Ishikawa (cell line): ENCODE measurements around the gene TMEM200A.

Experiments used
- CEBPB ChIP-seq: IDR thresholded peaks from 2 replicates; pipeline ENCODE4 v1.6.1; 2012
- EP300 ChIP-seq: IDR thresholded peaks from 2 replicates; pipeline ENCODE4 v1.6.1; 2012; ENCODE audit warnings: borderline replicate concordance
- NFIC ChIP-seq: IDR thresholded peaks from 2 replicates; pipeline ENCODE4 v1.6.1; 2012
- RAD21 ChIP-seq: IDR thresholded peaks from 2 replicates; pipeline ENCODE4 v1.6.1; 2012; ENCODE audit warnings: low read depth
- TAF1 ChIP-seq: IDR thresholded peaks from 2 replicates; pipeline ENCODE4 v1.6.1; 2012; ENCODE audit warnings: low read depth, mild to moderate bottlenecking
- TCF12 ChIP-seq: IDR thresholded peaks from 2 replicates; pipeline ENCODE4 v1.6.1; 2012; ENCODE audit warnings: low read depth
- TEAD4 ChIP-seq: IDR thresholded peaks from 2 replicates; pipeline ENCODE4 v1.6.1; 2012
- YY1 ChIP-seq: IDR thresholded peaks from 2 replicates; pipeline ENCODE4 v1.6.1; 2012; ENCODE audit warnings: low read depth
- TF ChIP-seq, protein P1 (sequence below): IDR thresholded peaks from 2 replicates; pipeline ENCODE4 v1.6.1; 2012; ENCODE audit warnings: low read depth, mild to moderate bottlenecking
- TF ChIP-seq, protein P2 (sequence below): IDR thresholded peaks from 2 replicates; pipeline ENCODE4 v1.6.1; 2012
- TF ChIP-seq, protein P3 (sequence below): IDR thresholded peaks from 2 replicates; pipeline ENCODE4 v1.6.1; 2012

DNA sequence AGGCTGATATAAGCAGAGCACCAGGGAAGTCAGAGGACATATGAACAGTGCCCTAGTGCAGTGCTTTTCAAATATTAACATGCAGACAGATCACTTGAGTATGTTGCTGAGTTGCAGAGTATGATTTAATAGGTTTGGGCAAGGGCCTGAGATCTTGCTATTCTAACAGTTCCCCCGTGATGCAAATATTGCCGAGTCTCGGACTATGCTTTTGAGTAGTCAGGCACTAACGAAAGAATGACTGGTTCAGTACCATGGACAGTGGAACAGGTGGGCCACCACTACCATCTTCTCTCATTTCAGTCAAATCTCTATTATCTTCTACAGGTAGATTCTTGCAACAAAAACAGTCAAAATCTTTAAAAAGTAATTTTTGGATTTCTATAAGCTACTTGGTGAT is 3.7 kb upstream of the TMEM200A start:
- TF ChIP-seq CEBPB: no peak
- TF ChIP-seq, protein P1, sequence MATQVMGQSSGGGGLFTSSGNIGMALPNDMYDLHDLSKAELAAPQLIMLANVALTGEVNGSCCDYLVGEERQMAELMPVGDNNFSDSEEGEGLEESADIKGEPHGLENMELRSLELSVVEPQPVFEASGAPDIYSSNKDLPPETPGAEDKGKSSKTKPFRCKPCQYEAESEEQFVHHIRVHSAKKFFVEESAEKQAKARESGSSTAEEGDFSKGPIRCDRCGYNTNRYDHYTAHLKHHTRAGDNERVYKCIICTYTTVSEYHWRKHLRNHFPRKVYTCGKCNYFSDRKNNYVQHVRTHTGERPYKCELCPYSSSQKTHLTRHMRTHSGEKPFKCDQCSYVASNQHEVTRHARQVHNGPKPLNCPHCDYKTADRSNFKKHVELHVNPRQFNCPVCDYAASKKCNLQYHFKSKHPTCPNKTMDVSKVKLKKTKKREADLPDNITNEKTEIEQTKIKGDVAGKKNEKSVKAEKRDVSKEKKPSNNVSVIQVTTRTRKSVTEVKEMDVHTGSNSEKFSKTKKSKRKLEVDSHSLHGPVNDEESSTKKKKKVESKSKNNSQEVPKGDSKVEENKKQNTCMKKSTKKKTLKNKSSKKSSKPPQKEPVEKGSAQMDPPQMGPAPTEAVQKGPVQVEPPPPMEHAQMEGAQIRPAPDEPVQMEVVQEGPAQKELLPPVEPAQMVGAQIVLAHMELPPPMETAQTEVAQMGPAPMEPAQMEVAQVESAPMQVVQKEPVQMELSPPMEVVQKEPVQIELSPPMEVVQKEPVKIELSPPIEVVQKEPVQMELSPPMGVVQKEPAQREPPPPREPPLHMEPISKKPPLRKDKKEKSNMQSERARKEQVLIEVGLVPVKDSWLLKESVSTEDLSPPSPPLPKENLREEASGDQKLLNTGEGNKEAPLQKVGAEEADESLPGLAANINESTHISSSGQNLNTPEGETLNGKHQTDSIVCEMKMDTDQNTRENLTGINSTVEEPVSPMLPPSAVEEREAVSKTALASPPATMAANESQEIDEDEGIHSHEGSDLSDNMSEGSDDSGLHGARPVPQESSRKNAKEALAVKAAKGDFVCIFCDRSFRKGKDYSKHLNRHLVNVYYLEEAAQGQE: peak; percentile 91
- no peak for TF ChIP-seq EP300
- no peak for TF ChIP-seq TCF12
- TF ChIP-seq YY1: no peak
- TF ChIP-seq, protein P2, sequence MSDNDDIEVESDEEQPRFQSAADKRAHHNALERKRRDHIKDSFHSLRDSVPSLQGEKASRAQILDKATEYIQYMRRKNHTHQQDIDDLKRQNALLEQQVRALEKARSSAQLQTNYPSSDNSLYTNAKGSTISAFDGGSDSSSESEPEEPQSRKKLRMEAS: no peak
- no peak for TF ChIP-seq TEAD4
- TF ChIP-seq, protein P3, sequence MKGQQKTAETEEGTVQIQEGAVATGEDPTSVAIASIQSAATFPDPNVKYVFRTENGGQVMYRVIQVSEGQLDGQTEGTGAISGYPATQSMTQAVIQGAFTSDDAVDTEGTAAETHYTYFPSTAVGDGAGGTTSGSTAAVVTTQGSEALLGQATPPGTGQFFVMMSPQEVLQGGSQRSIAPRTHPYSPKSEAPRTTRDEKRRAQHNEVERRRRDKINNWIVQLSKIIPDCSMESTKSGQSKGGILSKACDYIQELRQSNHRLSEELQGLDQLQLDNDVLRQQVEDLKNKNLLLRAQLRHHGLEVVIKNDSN: no peak
- no peak for TF ChIP-seq RAD21
- no peak for TF ChIP-seq NFIC
- no peak for TF ChIP-seq TAF1
